Fibroblast of pulmonary artery (primary cell): ENCODE data around the gene MAP3K21.

Source experiments
- DNase-seq: peaks from one replicate; pipeline ENCODE4 v3.0.0-alpha.2; 2010; ENCODE audit warnings: low read depth
- H3K4me3 ChIP-seq: replicated peaks from 2 replicates; pipeline ENCODE4 v1.5.1; 2011; ENCODE audit warnings: low read depth, mild to moderate bottlenecking, control low read depth, low read length, moderate library complexity
- CTCF ChIP-seq: IDR thresholded peaks from 2 replicates; pipeline ENCODE4 v1.5.1; 2011; ENCODE audit warnings: mild to moderate bottlenecking, control low read depth, low read length, inconsistent platforms; ENCODE audit errors: missing control alignments

The MAP3K21 gene

GRCh38 chr1:233290396-233291034 is 37.0 kb upstream of the MAP3K21 start:
- H3K4me3 ChIP-seq, result no peak overlapping the region
- no peak for DNase-seq
- no peak for TF ChIP-seq CTCF

- no peak for DNase-seq
- no peak overlapping the region for H3K4me3 ChIP-seq
- no peak for TF ChIP-seq CTCF
Observed at GRCh38 chr1:233293556-233294446, 33.7 kb upstream of the MAP3K21 start.

GRCh38 chr1:233294913-233295236 is 32.6 kb upstream of the MAP3K21 start:
- peak overlapping the region; percentile 79 for H3K4me3 ChIP-seq
- TF ChIP-seq CTCF, result no peak
- DNase-seq, result peak; percentile 57

DNA sequence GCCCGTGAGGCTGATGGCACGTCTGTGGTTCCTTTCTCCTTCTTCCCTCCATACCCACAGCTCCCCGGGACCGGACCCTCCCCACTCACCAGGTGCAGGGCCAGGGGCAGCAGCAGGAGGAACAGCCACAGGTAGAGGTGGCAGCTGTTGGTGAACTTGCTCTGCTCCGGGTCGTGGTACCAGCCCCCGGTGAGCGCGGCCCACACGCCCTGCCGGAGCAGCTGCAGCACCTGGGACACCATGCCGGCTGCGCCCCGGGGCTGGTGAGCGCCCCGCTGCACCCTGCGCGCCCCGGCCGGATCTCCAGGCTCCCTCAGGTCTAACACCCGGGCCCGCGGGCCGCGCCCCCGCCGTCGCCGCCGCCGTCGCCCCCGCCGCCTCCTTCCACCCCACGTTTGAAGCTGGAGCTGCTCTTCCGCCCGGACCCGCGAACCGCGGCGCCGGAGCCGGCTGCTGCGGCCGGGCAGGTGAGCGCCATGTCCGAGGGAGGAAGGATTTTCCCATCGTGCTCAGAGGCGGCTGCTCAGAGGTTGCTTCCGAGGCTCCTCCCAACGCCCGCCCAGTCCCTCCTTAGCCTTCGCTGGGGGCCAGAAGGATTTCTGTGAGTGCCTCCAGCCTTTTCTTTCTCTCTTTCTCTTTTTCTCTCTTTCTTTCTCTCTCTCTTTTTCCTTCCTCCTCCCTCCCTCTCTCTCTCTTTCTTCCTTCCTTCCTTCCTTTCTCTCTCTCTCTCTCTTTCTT is 32.1 kb upstream of the MAP3K21 start, which contains the start of gene PCNX2:
TSS of gene PCNX2 (minus strand) at position 489 of the 738 bp plus-strand sequence. CDS start at position 242, 247 bp downstream.
- peak; percentile 56 for DNase-seq
- peak within 1 kb of the TSS; percentile 79 for H3K4me3 ChIP-seq
- TF ChIP-seq CTCF, result no peak

DNA sequence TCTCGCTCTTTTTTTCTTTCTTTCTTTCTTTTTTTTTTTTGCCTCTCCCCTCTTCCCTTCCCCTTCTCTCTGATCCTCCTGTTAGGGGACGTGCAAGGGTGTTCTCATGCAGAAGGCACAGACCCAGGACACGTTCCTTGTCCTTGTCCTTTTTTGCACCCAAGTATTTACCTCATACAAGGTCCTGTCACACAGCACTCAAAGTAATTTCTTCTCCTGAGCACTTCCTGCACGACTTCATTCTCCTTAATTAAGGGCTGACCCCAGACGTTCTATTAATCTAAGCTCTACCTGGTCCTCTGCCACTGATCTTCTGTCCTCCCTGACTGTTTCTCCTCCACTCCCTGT is 31.6 kb upstream of the MAP3K21 start:
- peak overlapping the region; percentile 79 for H3K4me3 ChIP-seq
- no peak for DNase-seq
- no peak for TF ChIP-seq CTCF

GRCh38 chr1:233299450-233299849 is 28.1 kb upstream of the MAP3K21 start:
- no peak for DNase-seq
- no peak for TF ChIP-seq CTCF
- H3K4me3 ChIP-seq, result no peak overlapping the region
